Muscle layer of colon (tissue), 2 donors: ENCODE measurements around the gene MSMP.

Experiments used
- H3K27ac ChIP-seq: one replicate; pipeline ENCODE4 v1.7.0; 2013; ENCODE audit warnings: low read depth, mild to moderate bottlenecking, low read length, moderate library complexity
- H3K27me3 ChIP-seq, 2 donors: one replicate each; pipeline ENCODE4 v1.7.0; 2013; ENCODE audit warnings: low read length in 2 of 2, mild to moderate bottlenecking in 2 of 2; ENCODE audit not compliant: insufficient read depth in 2 of 2, control insufficient read depth in 1 of 2
- H3K36me3 ChIP-seq: one replicate; pipeline ENCODE4 v1.7.0; 2013; ENCODE audit warnings: mild to moderate bottlenecking, low read length; ENCODE audit not compliant: insufficient read depth
- H3K4me1 ChIP-seq: one replicate; pipeline ENCODE4 v1.7.0; 2013; ENCODE audit warnings: mild to moderate bottlenecking, low read length; ENCODE audit not compliant: insufficient read depth
- H3K4me3 ChIP-seq, 2 donors: one replicate each; pipeline ENCODE4 v1.7.0; 2013; ENCODE audit warnings: low read length in 2 of 2, low read depth in 1 of 2, mild to moderate bottlenecking in 1 of 2, moderate library complexity in 1 of 2
- H3K9ac ChIP-seq: one replicate; pipeline ENCODE4 v1.7.0; 2013; ENCODE audit warnings: low read length
- H3K9me3 ChIP-seq: one replicate; pipeline ENCODE4 v1.7.0; 2013; ENCODE audit warnings: mild to moderate bottlenecking, low read length
- donor health status: abdominal sarcoma.
- donor health status: Adenocarcinoma of cecum.

MSMP gene

DNA sequence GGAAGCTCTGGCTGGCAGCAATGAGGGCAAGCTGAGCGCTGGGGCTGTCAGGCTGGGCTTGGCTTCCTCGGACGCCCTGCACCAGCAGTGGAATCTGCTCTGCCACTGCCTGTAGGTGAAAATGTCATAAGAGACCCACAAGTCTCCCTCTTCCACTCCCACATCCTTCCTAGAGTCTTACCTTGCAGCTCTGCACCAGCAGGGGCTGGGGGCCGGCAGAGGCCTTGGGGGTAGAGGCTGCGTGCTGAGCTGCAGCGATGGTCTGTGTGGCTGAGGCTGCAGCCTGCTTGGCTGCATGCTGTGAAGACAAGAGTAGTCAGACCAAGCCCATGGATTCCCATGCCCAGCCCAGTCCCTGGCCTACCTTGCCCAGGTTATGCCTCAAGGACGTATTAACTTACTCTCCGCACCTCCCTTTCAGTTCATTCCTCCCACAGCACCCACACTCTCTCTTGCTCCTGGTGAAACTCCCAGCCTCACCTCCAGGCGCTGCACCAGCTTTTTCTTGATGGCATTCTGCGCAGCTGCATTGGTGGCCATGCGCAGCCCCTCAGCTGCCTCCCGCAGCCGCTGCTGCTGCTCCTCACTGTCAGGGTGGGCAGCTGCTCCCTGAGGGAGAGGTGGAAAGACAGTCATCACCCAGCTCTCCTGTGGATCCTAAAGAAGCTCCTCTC, 39.4 kb downstream of the MSMP start:
- Histone ChIP-seq H3K4me3 (no peak overlapping the region), H3K9ac (no peak overlapping the region), H3K4me1 (no peaks in the 10 kb centered on the region), H3K27me3 (no peaks in the 10 kb centered on the region), H3K9me3 (no peaks in the 10 kb centered on the region), H3K27ac (no peak overlapping the region), H3K36me3 (peaks cover 94% of the 10 kb centered on the region)

GRCh38 chr9:35714123-35714522, 40.0 kb downstream of the MSMP start:
- no peaks in the 10 kb centered on the region for H3K27me3 ChIP-seq
- H3K4me3 ChIP-seq: no peak overlapping the region
- H3K9me3 ChIP-seq: no peaks in the 10 kb centered on the region
- H3K36me3 ChIP-seq: peaks cover 91% of the 10 kb centered on the region
- H3K9ac ChIP-seq: no peak overlapping the region
- H3K27ac ChIP-seq: no peak overlapping the region
- no peaks in the 10 kb centered on the region for H3K4me1 ChIP-seq

GRCh38 chr9:35713578-35713977, 40.5 kb downstream of the MSMP start:
- H3K4me1 ChIP-seq: no peaks in the 10 kb centered on the region
- peaks cover 91% of the 10 kb centered on the region for H3K36me3 ChIP-seq
- no peaks in the 10 kb centered on the region for H3K27me3 ChIP-seq
- no peak overlapping the region for H3K9ac ChIP-seq
- no peak overlapping the region for H3K27ac ChIP-seq
- H3K4me3 ChIP-seq: no peak overlapping the region
- H3K9me3 ChIP-seq: no peaks in the 10 kb centered on the region

DNA sequence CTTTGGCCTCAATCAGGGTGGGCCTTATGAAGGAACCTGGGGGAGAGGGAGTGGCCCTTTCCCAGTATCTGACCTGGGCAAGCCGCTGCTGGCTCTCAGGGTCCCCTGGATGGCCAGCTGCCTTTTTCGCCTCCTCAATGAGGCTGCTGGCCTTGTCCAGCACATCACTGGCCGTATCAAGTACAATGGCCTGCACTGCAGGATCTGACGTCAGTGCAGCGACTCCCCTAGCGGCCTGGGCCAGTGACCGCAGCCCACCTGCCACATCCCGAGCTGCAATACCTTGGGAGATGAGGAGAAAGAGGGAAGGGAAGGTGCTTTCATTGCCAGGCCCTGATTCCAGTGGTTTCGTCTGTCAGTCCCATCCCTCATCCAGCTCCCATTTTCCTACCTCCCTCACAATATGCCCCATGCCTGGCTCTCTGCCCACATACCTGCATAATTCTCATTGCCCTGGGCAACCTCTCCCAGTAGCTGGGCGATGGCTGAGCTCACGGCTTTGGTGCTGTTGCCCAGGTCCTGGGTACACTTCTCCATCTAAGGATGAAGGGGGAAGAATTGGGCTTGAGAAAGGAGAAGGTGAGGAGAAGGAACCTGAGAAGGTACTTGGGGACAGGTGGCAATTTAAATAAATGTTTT, 41.2 kb downstream of the MSMP start:
- no peaks in the 10 kb centered on the region for H3K27me3 ChIP-seq
- H3K36me3 ChIP-seq: peaks cover 91% of the 10 kb centered on the region
- no peak overlapping the region for H3K4me3 ChIP-seq
- H3K27ac ChIP-seq: no peak overlapping the region
- H3K9me3 ChIP-seq: no peaks in the 10 kb centered on the region
- H3K9ac ChIP-seq: no peak overlapping the region
- no peaks in the 10 kb centered on the region for H3K4me1 ChIP-seq

DNA sequence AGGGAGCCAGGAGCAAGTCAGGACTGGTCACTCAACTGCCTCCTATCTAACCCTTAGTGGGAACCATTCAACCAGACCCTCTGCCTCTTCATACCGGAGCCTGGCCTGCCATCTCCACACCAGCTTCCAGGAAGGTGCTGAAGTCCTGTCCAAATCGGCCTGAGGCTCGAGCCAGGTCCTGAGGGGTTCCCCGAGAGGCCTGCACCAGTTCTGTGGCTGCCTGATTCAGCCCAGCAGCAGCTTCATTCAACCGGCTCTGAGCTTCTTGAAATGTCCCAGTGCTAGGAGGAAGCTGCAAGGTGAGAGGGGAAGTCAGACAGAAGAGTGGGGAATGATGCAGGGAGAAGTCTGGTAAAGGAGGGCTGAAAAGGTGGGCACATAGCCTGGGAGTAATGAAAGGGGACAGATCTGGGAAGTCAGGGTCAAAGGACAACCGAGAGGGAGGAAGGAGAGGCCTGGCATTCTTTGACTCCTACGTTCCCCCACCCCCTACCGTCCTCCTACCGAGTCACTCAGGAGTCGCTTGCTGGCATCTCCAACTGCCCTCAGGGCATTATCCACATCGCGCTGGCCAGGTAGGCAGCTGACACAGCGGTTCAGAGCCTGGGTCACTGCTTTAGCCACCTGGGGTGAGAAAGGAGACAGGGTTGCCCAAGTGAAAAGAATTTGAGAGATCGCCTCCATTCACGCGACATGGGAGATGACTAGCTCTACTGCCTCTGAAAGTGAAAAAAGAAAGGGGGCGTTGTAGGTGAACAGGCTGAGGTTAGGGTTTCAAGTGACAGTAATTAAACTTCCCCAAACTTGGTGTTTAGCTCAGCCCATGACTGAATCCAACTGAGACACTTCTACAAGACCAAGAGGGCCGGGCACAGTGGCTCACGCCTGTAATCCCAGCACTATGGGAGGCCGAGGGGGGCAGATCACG, 42.3 kb downstream of the MSMP start:
- Histone ChIP-seq H3K36me3 (peaks cover 91% of the 10 kb centered on the region), H3K4me1 (no peaks in the 10 kb centered on the region), H3K27ac (no peak overlapping the region), H3K27me3 (no peaks in the 10 kb centered on the region), H3K9ac (no peak overlapping the region), H3K9me3 (no peaks in the 10 kb centered on the region), H3K4me3 (no peak overlapping the region)

DNA sequence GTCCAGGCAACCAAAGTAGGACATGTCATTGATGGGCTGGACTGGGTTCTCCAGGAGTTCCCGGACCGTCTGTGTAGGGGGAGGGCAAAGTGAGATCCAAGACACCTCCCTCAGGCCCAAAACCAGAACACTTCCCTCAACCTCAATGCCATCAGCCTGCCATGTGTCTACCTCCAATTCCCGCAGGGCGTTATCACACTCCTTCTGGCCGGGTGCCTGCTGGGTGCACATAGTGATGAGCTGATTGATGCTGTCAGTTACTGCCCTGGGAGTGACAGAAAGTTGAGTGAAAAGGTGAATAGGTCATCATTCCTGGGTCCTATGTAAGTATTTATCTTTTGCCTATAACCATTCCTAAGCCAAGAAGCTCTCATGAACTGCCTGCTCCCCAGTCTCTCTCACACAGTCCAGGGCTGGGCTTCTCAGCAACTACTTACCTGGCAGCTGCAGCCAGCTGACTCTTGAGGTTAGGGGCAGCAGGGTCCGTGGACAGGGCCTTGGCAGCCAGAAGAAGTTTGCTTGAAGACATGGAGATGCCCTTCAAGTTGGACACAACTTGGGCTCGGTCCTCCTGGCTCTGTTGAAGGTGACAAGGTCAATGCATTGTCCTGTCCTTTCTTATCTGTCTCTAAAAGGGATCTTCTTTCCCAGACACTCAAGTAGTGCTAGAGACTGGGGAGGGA, 43.1 kb downstream of the MSMP start:
- Histone ChIP-seq H3K36me3 (peaks cover 91% of the 10 kb centered on the region), H3K27me3 (no peaks in the 10 kb centered on the region), H3K4me1 (no peaks in the 10 kb centered on the region), H3K9ac (no peak overlapping the region), H3K4me3 (no peak overlapping the region), H3K27ac (no peak overlapping the region), H3K9me3 (no peaks in the 10 kb centered on the region)

DNA sequence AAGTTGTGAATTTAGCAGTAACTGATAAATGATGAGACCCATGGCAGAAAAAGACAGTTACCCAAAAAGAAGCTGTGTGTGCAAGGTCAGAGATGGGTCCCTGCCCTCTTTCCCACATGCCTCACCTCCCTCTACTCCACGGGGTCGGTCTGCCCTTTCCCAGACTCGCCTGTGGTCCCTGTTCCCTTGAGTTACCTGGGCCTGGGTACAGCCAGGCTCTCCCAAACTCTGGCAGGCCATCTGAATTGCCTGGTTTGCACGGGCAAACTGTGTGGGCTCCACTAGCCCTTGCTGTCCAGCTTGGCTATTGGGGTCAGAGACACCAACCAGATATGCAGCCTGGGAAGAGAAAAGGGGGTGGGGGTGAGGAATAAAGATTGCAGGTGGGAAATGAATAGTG, 45.9 kb downstream of the MSMP start:
- no peaks in the 10 kb centered on the region for H3K27me3 ChIP-seq
- H3K27ac ChIP-seq: no peak overlapping the region
- no peaks in the 10 kb centered on the region for H3K4me1 ChIP-seq
- H3K4me3 ChIP-seq: no peak overlapping the region
- peaks cover 91% of the 10 kb centered on the region for H3K36me3 ChIP-seq
- H3K9ac ChIP-seq: no peak overlapping the region
- H3K9me3 ChIP-seq: no peaks in the 10 kb centered on the region

GRCh38 chr9:35706951-35707350, 47.1 kb downstream of the MSMP start:
- Histone ChIP-seq H3K9me3 (no peaks in the 10 kb centered on the region), H3K36me3 (peaks cover 90% of the 10 kb centered on the region), H3K27ac (no peak overlapping the region), H3K4me3 (no peak overlapping the region), H3K27me3 (no peaks in the 10 kb centered on the region), H3K9ac (no peak overlapping the region), H3K4me1 (no peaks in the 10 kb centered on the region)

DNA sequence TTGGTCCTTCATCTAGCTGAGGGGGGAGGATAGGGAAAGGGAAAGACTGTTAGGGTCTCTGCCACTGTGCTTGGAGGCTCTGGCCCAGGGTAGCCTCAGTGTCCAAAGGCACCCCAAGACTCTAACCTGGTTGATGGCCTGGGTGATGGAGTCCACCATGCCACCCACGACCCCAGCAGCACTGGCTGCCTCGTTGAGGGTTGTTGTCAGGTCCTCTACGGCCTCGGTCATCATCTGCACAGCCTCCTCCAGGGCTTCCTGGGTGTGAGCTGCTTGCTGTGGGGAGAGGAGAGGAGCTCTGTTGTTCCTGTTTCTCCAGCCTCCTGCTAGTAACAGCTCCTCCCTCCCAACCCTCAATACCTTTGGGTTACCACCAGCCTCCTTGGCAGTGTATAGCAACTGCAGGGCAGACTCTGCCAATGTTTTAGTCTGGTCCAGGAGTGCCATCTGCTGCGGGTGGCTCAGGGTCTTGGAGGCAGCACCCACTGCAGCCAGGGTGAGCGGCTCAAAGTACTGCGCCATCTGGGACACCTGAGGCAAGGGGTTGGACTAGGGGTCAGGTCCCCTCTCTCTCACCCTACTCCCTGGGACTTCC, 48.1 kb downstream of the MSMP start:
- H3K4me1 ChIP-seq: no peaks in the 10 kb centered on the region

DNA sequence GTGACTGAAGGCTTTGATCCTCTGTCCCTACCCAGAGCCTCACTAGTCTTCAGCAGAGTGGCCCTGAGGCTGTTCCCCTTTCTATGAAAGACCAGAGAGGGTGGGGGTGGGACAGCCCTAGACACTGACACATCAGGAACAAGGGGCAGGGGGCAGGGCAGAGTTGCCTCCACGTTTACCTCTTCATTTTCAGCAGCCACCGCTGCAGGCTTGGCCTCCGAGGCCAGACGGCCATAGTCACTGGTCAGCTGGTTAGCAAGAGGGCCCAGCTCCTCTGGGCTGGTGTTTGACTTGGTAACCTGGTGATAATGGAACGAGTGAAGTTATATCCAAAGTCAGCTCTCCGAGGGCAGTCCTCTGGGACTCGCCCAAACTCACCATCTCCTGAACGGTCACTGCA, 48.7 kb downstream of the MSMP start:
- Histone ChIP-seq H3K9ac (no peak overlapping the region), H3K4me1 (no peaks in the 10 kb centered on the region), H3K27me3 (no peaks in the 10 kb centered on the region), H3K36me3 (peaks cover 90% of the 10 kb centered on the region), H3K9me3 (no peaks in the 10 kb centered on the region), H3K27ac (no peak overlapping the region), H3K4me3 (no peak overlapping the region)

More for the DNA sequence above, 48.1 kb downstream of the MSMP start:
- no peaks in the 10 kb centered on the region for H3K27me3 ChIP-seq
- H3K27ac ChIP-seq: no peak overlapping the region
- H3K9ac ChIP-seq: no peak overlapping the region
- H3K36me3 ChIP-seq: peaks cover 90% of the 10 kb centered on the region
- H3K9me3 ChIP-seq: no peaks in the 10 kb centered on the region
- no peak overlapping the region for H3K4me3 ChIP-seq
